Activated CD8-positive, alpha-beta memory T cell treated with anti-CD3 and anti-CD28 coated beads for 36 hours (primary cell): ENCODE measurements around the gene PSME2. TPM values are rescaled to one million over a fixed set of nuclear protein-coding genes. Genes with fewer than 3 reads are reported as not detected.

Source experiments
- CTCF ChIA-PET: fragments of 350-600 bp; sonication (Branson Sonifier 250); formaldehyde crosslinking; loops from one replicate; lab custom pipeline; 2021; ENCODE audit warnings: antibody characterized with exemption; lab: Charles Lee
- POLR2A ChIA-PET: fragments of 350-600 bp; sonication (Branson Sonifier 250); formaldehyde crosslinking; loops from one replicate; lab custom pipeline; 2021; ENCODE audit warnings: antibody characterized with exemption; lab: Charles Lee
- total RNA-seq, 2 experiments: library from RNA; stranded (reverse); gene quantifications; one replicate each; pipeline ENCODE4 v1.2.3, GENCODE V29; 2021

The PSME2 gene
- total RNA-seq, 2 experiments from 2014 or later, result 381 to 388 TPM

GRCh38 chr14:24132976-24133375 is 13.4 kb downstream of the PSME2 start:
- ChIA-PET CTCF (interaction anchor here (1.7 kb wide), 2 partner anchors 24 to 28 kb away, joined by 4 to 8 read pairs; partner anchors contain the start of gene IRF9), POLR2A (no interaction called here)

DNA sequence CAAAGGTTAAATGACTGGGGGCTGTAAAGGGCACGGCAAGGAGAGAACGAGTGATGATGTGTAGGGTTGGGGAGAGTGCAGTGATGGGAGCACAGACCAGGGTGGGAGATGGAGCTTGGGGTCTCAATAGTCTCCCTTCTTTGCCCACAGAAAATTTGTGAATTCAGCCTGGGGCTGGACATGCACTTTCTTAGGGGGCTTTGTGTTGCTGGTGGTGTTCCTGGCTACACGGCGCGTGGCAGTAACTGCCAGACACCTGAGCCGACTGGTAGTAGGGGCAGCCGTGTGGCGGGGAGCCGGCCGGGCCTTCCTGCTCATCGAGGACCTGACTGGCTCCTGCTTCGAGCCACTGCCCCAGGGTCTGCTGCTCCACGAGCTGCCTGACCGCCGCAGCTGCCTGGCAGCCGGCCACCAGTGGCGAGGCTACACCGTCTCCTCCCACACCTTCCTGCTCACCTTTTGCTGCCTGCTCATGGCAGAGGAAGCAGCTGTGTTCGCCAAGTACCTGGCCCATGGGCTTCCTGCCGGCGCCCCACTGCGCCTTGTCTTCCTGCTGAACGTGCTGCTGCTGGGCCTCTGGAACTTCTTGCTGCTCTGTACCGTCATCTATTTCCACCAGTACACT is 14.2 kb downstream of the PSME2 start:
- ChIA-PET POLR2A (no interaction called here), CTCF (interaction anchor here (1.0 to 1.7 kb wide), 2 partner anchors 18 to 24 kb away, joined by 3 to 4 read pairs; partner anchors contain the start of genes DCAF11 and NRL)

DNA sequence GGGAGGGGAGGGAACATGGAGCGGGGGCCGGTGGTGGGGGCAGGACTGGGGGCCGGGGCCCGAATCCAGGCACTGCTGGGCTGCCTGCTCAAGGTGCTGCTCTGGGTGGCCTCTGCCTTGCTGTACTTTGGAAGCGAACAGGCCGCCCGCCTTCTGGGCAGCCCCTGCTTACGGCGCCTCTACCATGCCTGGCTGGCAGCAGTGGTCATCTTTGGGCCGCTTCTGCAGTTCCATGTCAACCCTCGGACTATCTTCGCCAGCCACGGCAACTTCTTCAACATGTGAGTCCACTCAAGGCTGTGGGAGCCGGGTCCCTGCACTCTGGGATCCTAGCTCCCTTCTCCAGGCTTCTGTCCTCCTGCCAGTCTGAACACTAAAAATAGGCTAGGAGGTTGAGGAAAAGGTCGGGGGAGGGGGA is 14.9 kb downstream of the PSME2 start:
- POLR2A ChIA-PET, result no interaction called here

DNA sequence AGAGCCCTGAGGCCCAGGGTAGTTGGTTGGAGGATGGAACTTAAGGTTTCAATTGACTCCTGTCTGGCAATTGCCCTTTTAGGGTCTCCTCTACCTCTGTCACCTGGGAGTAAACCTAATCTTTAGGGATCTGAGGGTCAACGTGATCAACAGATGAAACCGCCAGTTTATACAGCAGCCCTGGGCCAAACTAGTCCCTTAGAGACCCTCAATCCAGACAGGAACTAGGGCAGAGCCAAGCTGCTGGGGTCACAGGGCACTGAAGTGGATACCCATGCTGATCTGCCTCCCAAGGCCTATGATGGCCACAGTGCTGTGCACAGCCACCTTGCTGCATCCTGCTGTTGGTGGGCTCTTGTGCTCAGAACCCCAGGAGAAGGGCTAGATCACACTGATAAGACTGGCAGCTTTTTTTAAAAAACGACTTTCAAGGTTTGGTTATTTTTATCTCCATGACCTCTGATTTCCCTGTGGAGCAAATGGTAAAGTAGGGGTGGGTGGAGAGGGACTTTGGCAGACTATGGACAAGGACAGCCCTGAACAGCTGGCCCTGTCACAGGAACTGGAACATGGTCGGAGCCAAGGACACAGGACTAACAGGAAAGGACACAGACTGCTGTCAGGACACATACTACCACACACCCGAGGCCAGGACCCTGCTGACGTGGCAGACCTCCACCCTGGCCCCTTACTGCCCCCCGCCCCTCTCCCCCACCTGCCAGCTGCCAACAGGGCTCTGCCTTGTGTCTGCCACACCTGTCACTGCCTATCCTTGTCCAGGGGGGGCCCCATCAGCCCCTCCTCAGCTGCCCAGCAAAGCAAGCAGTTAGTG is 15.5 kb downstream of the PSME2 start:
- CTCF ChIA-PET, result no interaction called here

More for the DNA sequence above, 14.9 kb downstream of the PSME2 start:
- CTCF ChIA-PET, result interaction anchor here (1.0 to 1.7 kb wide), 2 partner anchors 17 to 23 kb away, joined by 3 to 4 read pairs; partner anchors contain the start of genes DCAF11 and NRL

GRCh38 chr14:24130380-24130716 is 16.1 kb downstream of the PSME2 start, which contains the start of gene FITM1:
FITM1 (plus strand) TSS chr14:24130659; CDS start chr14:24131564, 905 bp downstream.
- ChIA-PET CTCF (no interaction called here), POLR2A (interaction anchor here (0.6 kb wide), 1 partner anchor 21 kb away, joined by 3 read pairs; no protein-coding TSS in a partner anchor)

More for the DNA sequence above, 15.5 kb downstream of the PSME2 start:
- POLR2A ChIA-PET, result interaction anchor here (0.6 kb wide), 1 partner anchor 21 kb away, joined by 3 read pairs; no protein-coding TSS in a partner anchor

GRCh38 chr14:24129410-24129998 is 16.9 kb downstream of the PSME2 start:
- CTCF ChIA-PET, result no interaction called here
- POLR2A ChIA-PET, result interaction anchor here (0.6 kb wide), 1 partner anchor 1264 kb away, joined by 3 read pairs; no protein-coding TSS in a partner anchor

- POLR2A ChIA-PET, result interaction anchor here (0.9 kb wide), 1 partner anchor 8 kb away, joined by 3 read pairs; the partner anchor contains the start of gene PSME1
- CTCF ChIA-PET, result interaction anchor here (0.6 to 2.2 kb wide), 2 partner anchors 12 to 452 kb away, joined by 3 to 9 read pairs; partner anchors contain the start of genes DCAF11 and NRL
Measured at GRCh38 chr14:24127673-24128072, 18.7 kb downstream of the PSME2 start.

GRCh38 chr14:24126939-24127338 is 19.5 kb downstream of the PSME2 start:
- CTCF ChIA-PET, result interaction anchor here (0.6 to 2.2 kb wide), 3 partner anchors 9 to 451 kb away, joined by 3 to 9 read pairs (median 7); partner anchors contain the start of genes DCAF11, NRL and PSME1
- POLR2A ChIA-PET, result interaction anchor here (0.9 kb wide), 1 partner anchor 9 kb away, joined by 3 read pairs; the partner anchor contains the start of gene PSME1

DNA sequence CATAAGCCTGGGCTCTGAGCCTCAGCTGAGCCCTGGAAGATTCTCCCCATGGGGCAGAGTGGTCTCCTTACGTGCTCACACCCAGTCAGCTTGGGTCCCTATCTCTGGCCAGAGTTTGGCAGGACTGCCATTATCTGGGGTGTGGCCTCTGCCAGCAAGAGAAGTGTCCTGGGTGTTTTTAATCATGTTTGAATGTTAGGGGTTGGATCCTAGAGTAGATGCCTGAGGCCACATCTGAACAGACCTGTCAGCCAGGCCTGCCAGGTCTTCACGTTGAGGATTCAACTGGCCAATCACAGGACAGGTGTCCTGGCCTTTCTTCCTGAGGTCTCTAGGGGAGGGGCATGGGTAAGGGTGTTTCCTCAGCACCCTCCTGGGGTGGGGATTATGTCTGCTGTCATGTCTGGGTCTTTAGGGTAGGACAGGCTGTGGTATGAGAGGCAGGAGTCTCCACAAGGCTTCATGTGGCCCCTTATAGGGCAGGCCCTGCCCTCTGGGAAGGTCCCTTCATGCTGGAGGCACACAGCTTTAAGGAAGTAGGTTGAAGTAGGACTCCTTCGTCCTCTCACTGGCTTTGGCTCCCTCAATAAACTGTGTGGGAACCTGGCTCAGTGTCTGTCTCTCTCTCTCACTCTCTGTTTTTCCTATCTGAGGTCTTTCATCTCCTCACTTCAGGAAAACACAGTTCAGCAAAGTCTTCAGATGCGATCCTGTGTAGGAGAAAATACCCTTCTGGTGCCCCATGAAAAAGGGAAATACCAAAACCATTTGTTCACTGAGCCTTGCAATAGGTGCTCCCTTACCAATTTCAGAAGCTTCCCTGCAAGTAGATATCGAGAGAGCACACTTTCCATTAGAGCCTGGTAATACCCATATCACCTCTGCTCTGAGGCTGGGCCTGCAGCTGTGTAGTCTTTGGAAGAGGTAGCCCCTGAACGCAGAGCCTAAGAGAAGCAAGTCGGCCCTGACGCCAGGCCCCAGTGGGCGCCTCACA is 22.7 kb downstream of the PSME2 start:
- CTCF ChIA-PET, result no interaction called here
- POLR2A ChIA-PET, result no interaction called here

- ChIA-PET POLR2A (no interaction called here), CTCF (no interaction called here)
Measured at GRCh38 chr14:24122898-24123297, 23.5 kb downstream of the PSME2 start.

- ChIA-PET POLR2A (no interaction called here), CTCF (no interaction called here)
Measured at GRCh38 chr14:24122416-24122815, 24.0 kb downstream of the PSME2 start.

DNA sequence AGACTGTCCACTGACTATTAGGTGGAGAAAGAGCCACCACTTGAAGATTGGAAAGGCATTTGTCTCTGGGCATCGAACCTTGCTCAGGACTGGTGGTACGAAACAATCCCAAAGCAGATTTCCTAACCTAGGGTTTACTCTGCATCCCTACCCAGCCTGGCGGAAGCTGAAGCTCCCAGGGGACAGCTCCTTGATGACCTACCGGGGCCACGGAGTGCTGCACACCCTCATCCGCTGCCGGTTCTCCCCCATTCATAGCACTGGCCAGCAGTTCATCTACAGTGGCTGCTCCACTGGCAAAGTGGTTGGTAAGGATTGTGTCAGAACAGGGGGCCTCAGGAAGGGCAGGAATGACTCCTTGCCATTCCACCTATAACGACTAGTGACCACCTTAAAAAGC is 25.2 kb downstream of the PSME2 start:
- CTCF ChIA-PET, result no interaction called here
- POLR2A ChIA-PET, result interaction anchor here (0.6 kb wide), 1 partner anchor 109 kb away, joined by 5 read pairs; no protein-coding TSS in a partner anchor

GRCh38 chr14:24119691-24120090 is 26.7 kb downstream of the PSME2 start:
- POLR2A ChIA-PET, result no interaction called here

DNA sequence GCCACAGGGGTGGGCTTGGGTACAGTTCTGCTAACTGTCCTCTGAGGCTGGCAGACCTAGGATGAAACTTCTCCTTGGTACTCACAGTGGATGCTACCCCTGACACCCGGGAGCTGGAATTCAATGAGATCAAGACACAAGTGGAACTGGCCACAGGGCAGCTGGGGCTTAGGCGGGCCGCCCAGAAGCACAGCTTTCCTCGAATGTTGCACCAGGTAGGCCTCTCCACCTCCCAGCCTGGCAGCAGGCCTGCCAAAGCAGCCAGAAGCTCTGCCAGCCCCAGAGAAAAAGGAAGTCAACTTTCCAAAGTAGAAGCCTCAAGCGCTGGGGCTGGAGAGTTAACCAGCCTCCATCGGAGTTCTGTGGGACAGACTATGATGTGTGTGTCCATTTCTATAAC is 29.2 kb downstream of the PSME2 start:
- ChIA-PET CTCF (interaction anchor here (0.8 to 1.8 kb wide), 2 partner anchors 22 to 44 kb away, joined by 3 to 4 read pairs; partner anchors contain the start of gene IRF9), POLR2A (interaction anchor here (1.5 kb wide), 1 partner anchor 19 kb away, joined by 4 read pairs; the partner anchor contains the start of gene PSME1)

More at GRCh38 chr14:24119691-24120090, 26.7 kb downstream of the PSME2 start:
- CTCF ChIA-PET, result interaction anchor here (0.8 to 1.2 kb wide), 2 partner anchors 18 to 43 kb away, joined by 3 read pairs; no protein-coding TSS in a partner anchor

DNA sequence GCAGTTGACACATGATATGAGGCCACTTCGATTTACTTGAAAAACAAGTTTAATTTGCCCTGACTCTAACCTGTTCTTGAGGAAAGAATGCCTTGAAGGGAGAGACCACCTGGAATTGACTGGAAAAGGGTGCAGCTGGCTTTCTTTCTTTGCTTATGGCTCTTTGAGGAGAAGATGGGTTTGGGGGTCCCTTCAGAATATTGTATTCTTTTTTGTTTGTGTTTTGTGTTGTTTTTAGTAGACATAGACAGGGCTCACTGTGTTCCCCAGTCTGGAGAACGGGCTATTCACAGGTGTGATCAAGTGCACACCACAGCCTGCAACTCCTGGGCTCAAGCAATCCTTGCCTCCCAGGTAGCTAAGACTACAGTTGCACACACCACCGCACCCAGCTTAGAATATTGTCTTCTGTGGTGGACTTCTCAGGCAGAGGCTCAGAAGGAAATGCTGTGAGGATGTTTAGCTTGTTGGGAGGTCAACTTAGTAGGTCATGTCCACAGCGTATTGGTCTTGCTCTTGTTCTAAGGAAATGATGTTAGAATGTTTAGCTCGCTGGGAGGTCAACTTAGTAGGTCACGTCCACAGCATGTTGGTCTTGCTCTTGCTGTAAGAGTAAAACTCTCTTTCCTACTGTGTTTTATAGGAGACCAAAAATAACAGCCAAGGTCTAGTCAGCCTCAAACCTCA is 30.1 kb downstream of the PSME2 start:
- ChIA-PET POLR2A (interaction anchor here (1.0 to 3.6 kb wide), 3 partner anchors 20 to 25 kb away, joined by 4 to 31 read pairs (median 24); partner anchors contain the start of genes EMC9, PCK2 and PSME1), CTCF (interaction anchor here (1.6 to 3.2 kb wide), 5 partner anchors 11 to 44 kb away, joined by 4 to 13 read pairs (median 6); partner anchors contain the start of genes IRF9, PSME1 and PSME2)

DNA sequence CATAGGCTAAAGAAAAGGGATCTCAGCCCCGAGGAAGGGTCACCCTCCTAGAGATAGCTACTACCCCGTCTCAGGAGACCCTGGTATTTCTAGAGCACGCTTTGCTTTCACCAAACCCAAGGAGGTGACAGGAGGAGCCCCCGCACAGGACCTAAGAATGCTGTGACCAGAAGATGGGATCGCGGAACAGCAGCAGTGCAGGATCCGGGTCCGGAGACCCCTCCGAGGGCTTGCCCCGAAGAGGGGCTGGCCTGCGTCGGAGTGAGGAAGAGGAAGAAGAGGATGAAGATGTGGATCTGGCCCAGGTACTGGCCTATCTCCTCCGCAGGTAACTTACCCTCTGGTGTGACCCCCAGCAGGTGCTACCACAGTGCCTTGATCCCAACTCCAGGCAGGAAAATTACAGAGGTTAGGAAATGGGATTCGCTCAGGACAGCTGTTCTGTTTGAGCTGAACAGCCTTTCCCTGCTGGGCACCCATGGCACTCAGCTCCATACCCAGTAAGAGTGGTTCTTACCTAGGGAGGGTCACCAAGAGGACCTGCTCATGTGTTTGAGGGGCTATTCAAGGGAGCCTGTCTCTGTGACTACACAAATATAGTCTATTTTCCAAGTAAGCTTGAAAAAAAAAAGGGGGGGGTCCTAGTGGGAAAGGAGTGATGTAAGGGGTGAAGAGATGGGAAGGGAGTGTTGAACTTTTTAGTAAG is 30.8 kb downstream of the PSME2 start:
- POLR2A ChIA-PET, result interaction anchor here (1.0 to 3.6 kb wide), 8 partner anchors 21 to 98 kb away, joined by 4 to 31 read pairs (median 13); partner anchors contain the start of genes CHMP4A, EMC9, IRF9 and PCK2
- CTCF ChIA-PET, result interaction anchor here (0.6 to 3.2 kb wide), 7 partner anchors 11 to 217 kb away, joined by 3 to 13 read pairs (median 6); partner anchors contain the start of genes IRF9, PSME1, PSME2 and RNF31
